Omental fat pad (tissue), 4 donors: ENCODE data around the gene DSCAML1. TPM values are rescaled to one million over a fixed set of nuclear protein-coding genes. Genes with fewer than 3 reads are reported as not detected.

Experiments used
- ATAC-seq: fragments of 150-250 bp; one replicate; pipeline ENCODE4 v1.9.1; 2016; ENCODE audit warnings: mild to moderate bottlenecking, moderate library complexity; ENCODE audit not compliant: low FRiP score
- DNase-seq: peaks from one replicate; pipeline ENCODE4 v3.0.0-alpha.2; 2019; ENCODE audit warnings: low spot score
- total RNA-seq, 4 donors: library from RNA; depleted of rRNA; stranded (reverse); fragments of >200 nt; gene quantifications; one replicate each; pipeline ENCODE4 v1.1.0, GENCODE V29; 2016
- TF ChIP-seq, protein P1 (sequence below), 3 donors: fragments of 450-650 bp; IDR thresholded peaks; one replicate each; pipeline ENCODE4 v1.5.1; 2016 to 2017; ENCODE audit warnings: antibody characterized with exemption in 3 of 3, mild to moderate bottlenecking in 3 of 3, moderate library complexity in 2 of 3

The DSCAML1 gene
- total RNA-seq, 4 donors from 2014 or later, result 0.95 to 10.9 (median 3.9) TPM

DNA sequence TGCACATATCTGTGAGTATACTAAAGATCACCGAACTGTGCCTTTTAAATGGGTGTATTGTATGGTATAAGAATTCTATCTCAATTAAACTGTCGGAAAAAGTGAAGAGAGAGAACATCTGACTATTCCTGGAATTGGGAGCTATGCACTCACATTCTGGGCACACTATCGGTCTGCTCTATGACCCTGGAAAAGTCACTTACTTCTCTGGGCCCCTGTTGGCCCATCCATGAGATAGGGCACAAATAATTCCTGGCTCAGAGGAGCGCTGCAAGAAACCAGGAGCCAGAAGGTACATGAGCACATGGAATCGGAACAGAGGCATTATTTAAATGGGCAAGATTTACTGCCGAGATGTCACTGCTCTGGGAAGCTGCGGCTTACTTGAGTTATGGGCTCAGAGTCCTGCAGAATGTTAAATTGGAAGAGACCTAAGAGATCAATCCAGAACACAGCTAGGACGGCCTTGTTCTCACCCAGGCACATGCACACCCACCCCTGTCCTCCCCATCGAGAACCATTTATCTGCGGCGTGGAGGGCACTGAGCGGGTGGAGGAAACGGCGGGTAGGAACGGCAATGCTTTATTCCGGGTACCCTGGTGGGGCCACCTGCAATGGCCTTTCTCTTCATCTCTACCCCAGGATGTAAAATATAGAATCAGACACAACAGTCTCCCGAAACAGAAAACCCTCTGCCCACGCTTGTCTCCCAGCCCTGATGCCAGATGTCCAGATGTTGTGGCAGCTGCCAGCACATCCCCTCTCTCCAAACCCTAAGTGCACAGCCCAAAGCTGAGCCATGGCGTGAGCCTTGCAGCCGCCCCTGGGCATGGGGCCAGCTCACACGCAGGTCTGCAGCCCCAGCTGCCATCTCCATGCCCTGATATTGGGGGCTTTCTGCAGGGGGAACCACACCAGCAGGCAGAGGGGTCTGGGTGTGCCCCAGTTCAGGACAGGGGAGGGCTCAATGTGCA, 142.4 kb downstream of the DSCAML1 start:
- DNase-seq, result no peak
- TF ChIP-seq, protein P1, sequence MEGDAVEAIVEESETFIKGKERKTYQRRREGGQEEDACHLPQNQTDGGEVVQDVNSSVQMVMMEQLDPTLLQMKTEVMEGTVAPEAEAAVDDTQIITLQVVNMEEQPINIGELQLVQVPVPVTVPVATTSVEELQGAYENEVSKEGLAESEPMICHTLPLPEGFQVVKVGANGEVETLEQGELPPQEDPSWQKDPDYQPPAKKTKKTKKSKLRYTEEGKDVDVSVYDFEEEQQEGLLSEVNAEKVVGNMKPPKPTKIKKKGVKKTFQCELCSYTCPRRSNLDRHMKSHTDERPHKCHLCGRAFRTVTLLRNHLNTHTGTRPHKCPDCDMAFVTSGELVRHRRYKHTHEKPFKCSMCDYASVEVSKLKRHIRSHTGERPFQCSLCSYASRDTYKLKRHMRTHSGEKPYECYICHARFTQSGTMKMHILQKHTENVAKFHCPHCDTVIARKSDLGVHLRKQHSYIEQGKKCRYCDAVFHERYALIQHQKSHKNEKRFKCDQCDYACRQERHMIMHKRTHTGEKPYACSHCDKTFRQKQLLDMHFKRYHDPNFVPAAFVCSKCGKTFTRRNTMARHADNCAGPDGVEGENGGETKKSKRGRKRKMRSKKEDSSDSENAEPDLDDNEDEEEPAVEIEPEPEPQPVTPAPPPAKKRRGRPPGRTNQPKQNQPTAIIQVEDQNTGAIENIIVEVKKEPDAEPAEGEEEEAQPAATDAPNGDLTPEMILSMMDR (IDR thresholded peaks at IDR 0.05), result no peak
- no peak for ATAC-seq

DNA sequence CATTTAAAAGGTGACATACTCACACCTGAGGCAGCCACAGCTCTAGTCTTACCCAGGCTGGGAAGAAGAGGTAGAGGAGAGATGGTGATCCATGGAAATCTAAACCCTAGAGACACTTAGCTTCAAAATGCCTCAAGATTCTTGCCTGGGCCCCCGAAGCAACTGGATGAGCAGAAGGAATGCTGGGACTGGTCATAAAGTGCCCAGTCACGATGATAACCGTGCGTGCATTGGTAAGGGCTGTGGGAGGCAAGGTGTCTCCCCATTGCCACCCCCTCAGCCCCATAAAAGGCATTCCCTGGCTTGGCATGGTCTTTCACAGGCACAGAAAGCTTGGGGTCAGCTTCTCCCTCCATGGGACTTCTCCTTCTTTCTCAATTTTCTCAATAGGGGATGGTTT, 144.5 kb downstream of the DSCAML1 start:
- DNase-seq, result no peak
- TF ChIP-seq, protein P1 (IDR thresholded peaks at IDR 0.05), result no peak
- no peak for ATAC-seq

DNA sequence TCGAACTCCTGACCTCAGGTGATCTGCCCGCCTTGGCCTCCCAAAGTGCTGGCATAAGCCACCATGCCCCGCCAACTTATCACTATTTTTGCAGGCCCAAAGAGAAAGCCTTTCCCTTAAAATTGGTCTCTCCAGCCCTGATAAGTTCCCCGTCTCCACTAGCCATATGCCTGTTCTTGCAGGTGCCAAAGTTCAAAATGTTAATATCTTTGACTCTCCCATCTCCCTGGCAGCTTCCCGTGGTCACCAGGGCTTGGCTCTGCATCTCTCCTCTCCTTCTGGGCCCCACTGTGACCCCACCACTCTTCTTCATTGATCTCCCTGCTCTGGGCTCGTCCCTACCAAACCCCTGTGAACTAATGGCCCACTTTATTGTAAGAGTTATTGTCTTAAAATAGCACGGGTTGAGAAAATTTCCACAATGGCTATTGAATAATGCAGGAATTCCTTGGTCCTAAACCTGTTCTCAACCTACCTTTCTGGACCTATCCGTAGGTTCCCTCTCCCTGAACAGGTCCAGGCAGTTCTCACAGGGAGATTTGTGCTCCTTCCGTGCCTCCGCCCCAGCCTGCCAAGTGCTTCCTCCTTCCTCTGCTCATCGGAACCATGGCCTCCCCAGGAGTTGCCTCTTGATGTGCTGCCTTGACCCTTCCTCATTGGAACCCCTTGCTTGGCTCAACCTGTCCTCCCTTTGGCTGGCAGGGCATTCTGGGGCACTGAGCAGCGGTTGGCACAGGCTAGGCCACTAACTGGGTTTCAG, 147.5 kb downstream of the DSCAML1 start:
- TF ChIP-seq, protein P1 (IDR thresholded peaks at IDR 0.05), result no peak
- ATAC-seq (no peak), DNase-seq (no peak)

DNA sequence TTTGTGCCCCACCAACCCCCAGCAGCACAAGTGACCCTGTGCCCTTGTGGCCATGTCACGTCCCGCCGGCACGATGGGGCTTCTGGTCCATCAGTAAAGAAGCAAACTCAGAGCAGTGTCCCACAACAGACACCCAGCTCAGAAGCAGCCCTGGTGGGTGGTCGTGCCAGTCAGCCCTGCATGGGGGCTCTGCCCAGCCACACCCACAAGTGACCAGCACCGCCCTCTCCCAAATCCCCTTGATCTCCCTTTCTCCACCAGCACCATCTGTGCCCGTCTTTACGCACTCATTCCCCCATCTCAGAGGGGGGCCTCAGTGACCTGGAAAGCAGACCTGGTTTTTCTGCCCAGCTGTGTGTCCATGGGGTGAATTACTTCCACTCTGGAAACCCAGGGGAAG, 149.1 kb downstream of the DSCAML1 start:
- ATAC-seq (no peak), DNase-seq (no peak)
- TF ChIP-seq, protein P1 (IDR thresholded peaks at IDR 0.05), result no peak

DNA sequence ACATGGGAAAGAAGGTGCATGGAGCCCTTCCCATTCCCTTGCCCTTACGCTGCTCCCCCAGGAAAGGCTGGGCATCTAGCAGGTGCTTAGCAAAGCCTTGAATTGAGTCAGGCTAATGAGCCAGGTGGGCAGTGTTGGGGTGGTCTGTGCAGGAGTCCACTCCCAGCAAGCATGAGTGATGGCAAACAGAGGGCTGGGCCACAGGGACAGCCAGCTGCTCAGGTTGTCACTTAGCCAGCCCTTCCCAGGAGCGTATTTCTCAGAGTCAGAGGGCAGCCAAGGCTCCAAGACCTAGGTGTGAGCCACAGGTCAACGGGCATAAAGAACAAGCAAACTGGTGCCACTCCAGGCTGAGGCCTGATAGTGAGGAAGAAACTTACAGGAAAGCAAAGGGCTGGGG, 149.8 kb downstream of the DSCAML1 start:
- TF ChIP-seq, protein P1 (IDR thresholded peaks at IDR 0.05), result no peak

DNA sequence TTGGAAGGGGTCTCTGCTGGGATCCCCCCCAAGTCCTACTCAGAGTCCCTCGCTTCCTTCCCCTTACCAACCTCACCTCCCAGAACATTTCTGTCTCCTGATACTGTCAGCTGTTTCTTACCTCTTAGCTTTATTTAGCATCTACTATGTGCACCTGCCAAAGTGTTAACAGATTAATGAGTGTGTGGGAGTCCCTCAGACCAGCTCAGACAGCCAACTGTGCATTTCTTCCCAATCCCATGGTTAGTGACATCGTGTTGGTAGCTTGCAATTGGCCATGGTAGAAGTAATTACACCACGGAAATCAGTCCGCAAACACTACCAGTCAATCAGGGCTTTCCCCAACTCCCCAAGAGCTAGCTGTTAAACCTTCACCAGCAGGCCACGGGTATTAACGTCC, 150.6 kb downstream of the DSCAML1 start:
- ATAC-seq (no peak), DNase-seq (no peak)
- TF ChIP-seq, protein P1 (IDR thresholded peaks at IDR 0.05), result no peak

More for the DNA sequence above, 149.8 kb downstream of the DSCAML1 start:
- ATAC-seq (no peak), DNase-seq (no peak)
